UCSD-AML1 (cell line): ENCODE measurements around the gene PYGO1.
A peak's percentile ranks its signal among the peaks of the same experiment; 100 is the strongest.

Source experiments
- DNase-seq: peaks from one replicate; lab custom pipeline; 2025; ENCODE audit not compliant: unreplicated experiment; lab: John Stamatoyannopoulos, UW

The PYGO1 gene

GRCh38 chr15:55573224-55573623 lies 14.9 kb downstream of the PYGO1 start:
- DNase-seq: no peak

- DNase-seq: no peak
These were observed 23.6 kb downstream of the PYGO1 start for GRCh38 chr15:55564347-55565145.

- DNase-seq: no peak
These were observed 25.5 kb downstream of the PYGO1 start for GRCh38 chr15:55562601-55563000.

- no peak for DNase-seq
These were observed 33.1 kb downstream of the PYGO1 start for GRCh38 chr15:55555089-55555488.

GRCh38 chr15:55552926-55553325 lies 35.2 kb downstream of the PYGO1 start:
- DNase-seq: no peak

- DNase-seq: no peak
These were observed 35.7 kb downstream of the PYGO1 start for GRCh38 chr15:55552451-55552850.

- no peak for DNase-seq
These were observed 38.8 kb downstream of the PYGO1 start for GRCh38 chr15:55549305-55549704.

GRCh38 chr15:55546718-55547117 lies 41.4 kb downstream of the PYGO1 start:
- DNase-seq: no peak

GRCh38 chr15:55535436-55535835 lies 52.7 kb downstream of the PYGO1 start:
- no peak for DNase-seq

GRCh38 chr15:55532944-55533343 lies 55.2 kb downstream of the PYGO1 start:
- DNase-seq: no peak

GRCh38 chr15:55530861-55531313 lies 57.3 kb downstream of the PYGO1 start:
- no peak for DNase-seq

GRCh38 chr15:55528812-55529211 lies 59.3 kb downstream of the PYGO1 start:
- no peak for DNase-seq

GRCh38 chr15:55527150-55527549 lies 61.0 kb downstream of the PYGO1 start:
- DNase-seq: no peak

GRCh38 chr15:55526559-55527036 lies 61.5 kb downstream of the PYGO1 start:
- peak; percentile 25 for DNase-seq

GRCh38 chr15:55522742-55523450 lies 65.2 kb downstream of the PYGO1 start:
- DNase-seq: no peak

GRCh38 chr15:55518641-55519040 lies 69.5 kb downstream of the PYGO1 start:
- DNase-seq: no peak

- DNase-seq: no peak
These were observed 70.1 kb downstream of the PYGO1 start for GRCh38 chr15:55518009-55518408.

GRCh38 chr15:55515991-55516776 lies 72.0 kb downstream of the PYGO1 start:
- DNase-seq: no peak

- no peak for DNase-seq
These were observed 72.7 kb downstream of the PYGO1 start for GRCh38 chr15:55515491-55515890.

GRCh38 chr15:55514414-55514850 lies 73.7 kb downstream of the PYGO1 start:
- no peak for DNase-seq
